ENCODE results near the gene ISLR2.
"Not testable (repeated sequence)": the region's sequence is repeated elsewhere in the genome, so short reads cannot be mapped to it uniquely, and the experiment has no call there.

The ISLR2 gene

DNA sequence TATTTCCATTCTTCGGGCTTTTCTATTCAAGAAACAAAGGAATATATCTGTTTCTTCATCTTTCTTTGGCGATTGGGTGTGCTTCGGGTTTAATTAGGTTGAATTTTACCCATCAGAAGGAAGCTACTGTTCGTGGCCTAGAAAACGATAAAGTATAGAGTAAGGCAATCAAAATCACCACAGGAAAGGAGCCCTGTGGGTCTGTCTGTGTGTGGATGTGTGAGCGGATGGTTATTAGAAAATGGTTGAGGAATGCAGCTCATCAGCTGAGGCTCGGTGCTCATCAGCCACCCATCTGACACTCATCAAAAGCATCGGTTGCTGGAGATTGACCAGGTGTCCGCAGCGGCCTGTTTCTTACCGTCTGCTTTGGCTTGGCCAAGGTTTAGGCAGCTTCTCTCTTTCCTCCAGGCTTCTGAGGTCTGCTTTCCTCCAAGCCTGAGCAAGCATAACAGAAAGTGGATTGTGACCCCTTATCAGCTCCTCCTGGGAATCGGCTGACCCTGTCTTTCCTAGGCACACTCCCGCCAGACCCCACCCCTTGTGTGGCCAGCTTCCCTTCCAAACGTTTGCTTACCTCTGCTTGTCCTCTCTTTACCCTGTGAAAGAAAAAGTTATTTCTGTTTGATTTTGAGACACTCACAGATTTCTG is 25.5 kb downstream of the ISLR2 start:
- DNase-seq (ENCODE audit: insufficient read length, low spot score): no peak
- FAIRE-seq: no peak

DNA sequence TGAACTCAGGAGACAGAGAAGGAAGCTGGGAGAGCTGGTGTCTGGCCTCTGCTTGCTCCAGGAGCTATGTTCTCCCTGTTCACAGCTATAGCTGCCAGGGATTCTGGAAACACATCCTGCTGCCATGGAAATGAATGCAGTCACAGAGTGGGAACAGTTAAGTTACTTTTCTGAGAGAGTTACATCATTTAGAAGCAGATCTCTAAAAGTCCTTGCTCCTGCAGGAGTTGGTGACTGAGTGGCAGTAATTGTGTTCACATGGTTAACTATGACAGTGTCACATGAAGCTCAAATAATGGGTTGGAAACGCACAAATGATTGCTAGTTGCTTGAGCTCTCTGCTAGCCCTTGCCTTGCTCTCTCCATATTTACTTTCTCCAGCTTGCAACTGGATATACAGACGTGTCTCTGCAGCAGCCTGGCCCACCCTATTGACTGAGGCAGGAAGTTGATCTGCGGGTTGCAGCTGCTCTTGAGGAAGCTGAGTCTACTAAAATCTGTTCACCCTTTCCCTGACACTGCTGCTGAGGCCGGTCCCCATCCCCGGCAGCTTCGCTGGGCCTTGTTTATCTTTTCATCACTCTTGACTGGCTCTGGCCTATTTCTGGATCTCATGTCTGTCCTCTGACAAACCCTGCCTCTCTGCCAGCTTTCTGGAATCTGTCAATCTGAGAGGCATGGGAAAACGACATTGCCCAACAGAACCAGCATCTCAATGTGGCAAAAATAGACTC is 26.5 kb downstream of the ISLR2 start:
- no peak for DNase-seq (ENCODE audit: insufficient read length, low spot score)
- FAIRE-seq: no peak

DNA sequence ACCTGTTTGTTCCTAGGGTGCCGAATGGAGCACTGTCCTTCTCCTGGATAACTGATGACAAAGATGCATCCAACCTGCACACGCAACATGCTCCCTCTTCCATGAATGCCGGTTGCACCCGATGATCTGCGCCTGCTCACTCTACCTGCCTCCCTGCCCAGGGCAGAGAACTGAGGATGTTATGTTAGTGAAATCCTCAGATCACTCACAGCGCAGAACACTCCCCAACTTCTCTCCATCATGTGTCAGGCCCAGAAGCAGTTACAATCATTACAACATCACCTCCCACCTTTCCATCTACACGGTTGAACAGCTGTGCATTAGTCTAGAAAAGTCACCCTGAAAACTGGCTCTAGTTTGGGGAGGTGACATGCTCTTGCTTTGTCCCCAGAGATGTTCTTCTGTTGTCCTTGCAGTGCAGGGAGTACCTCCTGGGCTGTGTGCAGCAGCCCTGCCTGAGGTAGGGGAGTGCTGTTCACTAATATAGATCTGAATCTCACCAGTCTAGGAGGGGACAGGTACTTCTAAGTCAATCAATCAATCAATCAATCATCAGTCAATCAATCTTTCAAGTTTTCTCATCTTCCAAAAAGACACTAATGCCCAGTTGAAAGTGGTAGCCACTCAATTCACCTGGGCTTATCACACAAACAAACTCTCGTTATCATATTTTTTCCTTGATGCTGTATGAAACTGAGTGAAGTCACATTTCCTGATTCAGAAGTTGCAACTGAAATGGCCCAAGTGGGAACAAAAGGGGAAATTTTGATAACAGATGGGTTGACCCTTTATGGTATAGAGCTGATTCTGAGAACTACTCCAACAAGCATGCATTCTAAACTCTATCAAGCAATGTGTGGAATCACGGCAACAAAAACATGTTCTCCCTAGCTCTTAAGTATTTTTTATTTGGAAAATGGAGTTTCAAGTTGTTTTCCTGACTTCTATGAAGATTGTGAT is 27.8 kb downstream of the ISLR2 start:
- DNase-seq (ENCODE audit: insufficient read length, low spot score) (no peak), FAIRE-seq (no peak)

DNA sequence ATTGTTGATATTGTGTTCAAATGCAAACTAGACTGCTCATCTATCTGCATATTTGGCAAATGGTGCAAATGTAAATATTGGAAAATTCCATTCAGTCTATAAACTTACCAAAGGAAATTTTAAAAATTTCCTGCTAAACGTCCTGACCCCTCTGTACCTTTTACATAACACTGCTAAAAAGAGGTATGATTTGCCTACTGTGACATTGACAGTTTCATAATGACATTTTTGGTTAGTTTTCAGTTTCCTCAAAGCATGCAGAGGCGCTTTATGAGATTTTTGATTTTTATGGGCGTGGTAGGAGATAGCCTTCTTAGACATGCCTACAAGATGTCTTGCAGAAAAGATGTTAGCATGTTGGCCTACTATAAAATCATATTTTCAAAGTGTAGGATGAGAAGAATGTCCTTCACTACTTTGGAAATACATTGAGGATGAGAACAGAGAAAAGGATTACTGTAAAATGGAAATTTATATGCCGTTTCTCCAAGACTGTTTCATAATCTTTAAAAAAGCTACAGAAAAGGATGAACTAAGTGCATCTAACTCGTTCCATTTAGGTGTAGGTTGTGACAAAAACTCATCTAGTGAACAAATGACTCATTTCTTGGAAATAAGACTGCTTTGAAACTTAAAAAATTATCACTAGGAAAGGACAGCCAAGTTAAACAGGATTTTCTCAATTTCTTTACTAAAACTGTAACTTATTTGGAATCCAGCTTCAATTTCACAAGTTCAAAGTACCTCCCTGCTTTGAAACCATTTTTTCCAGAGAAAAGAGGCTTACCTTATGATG is 28.7 kb downstream of the ISLR2 start:
- no peak for DNase-seq (ENCODE audit: insufficient read length, low spot score)
- FAIRE-seq: no peak

DNA sequence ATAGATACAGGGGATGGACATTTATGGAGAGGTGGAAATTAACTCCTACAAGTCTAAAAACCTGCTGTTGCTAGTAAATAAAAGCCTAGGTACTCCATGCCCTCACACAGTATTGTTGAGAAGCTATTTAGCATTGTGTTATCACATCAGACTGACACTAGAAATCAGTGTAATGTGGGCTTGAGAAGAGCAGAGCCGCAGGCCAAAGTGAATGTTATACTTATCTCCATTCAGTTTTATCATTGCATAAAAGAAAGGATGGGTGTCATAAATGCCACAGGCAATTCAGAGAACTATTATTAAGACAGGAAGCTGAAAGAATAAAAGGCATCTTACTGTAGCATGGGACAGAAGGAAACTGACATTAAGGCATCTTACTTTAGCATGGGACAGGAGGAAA is 29.4 kb downstream of the ISLR2 start:
- DNase-seq (ENCODE audit: insufficient read length, low spot score) (no peak), FAIRE-seq (no peak)

DNA sequence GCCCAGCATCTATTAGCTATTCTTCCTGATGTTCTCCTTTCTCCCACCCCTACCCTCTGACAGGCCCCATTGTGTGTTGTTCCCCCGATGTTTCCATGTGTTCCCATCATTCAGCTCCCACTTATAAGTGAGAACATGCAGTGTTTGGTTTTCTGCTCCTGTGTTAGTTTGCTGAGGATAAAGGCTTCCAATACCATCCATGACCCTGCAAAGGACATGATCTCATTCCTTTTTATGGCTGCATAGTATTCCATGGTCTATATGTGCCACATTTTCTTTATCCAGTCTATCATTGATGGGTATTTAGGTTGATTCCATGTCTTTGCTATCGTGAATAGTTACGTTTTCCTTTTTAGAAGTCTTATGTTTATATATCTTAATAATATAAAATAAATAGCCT is 30.0 kb downstream of the ISLR2 start:
- not testable (repeated sequence) for FAIRE-seq

DNA sequence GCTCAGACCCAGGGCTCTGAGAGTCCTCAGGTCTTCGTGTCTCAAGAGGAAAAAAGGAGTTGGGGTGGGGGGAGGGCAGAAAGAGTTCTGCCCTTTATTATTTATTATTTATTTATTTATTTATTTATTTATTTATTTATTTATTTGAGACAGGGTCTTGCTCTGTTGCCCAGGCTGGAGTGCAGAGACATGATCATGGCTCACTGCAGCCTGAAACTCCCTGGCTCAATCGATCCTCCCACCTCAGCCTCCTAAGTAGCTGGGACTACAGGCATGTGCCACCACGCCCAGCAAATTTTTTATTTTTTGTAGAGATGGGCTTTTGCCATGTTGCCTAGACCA is 31.8 kb downstream of the ISLR2 start:
- not testable (repeated sequence) for FAIRE-seq

More for the DNA sequence above, 30.0 kb downstream of the ISLR2 start:
- not testable (repeated sequence) for DNase-seq (ENCODE audit: insufficient read length, low spot score)

DNA sequence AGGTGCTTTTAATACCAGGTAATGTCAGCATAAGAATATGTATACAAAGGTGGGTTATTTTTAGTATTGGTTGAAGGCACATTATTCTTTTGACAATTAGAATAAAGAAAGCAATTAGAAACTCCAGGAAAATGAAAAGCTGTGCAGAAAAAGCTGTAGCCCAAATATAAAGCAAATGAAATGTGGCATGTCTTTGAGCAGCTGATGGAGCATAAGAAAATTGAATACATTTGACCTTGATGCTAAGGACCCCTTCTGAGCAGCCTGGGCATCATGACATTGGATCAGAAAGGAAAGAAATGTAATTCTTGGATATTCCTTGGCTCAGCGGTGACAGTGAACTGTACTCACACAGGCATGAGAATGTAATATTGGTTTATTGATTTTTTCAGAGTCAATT is 35.1 kb downstream of the ISLR2 start:
- DNase-seq (ENCODE audit: insufficient read length, low spot score): no peak

More for the DNA sequence above, 31.8 kb downstream of the ISLR2 start:
- DNase-seq (ENCODE audit: insufficient read length, low spot score): not testable (repeated sequence)

DNA sequence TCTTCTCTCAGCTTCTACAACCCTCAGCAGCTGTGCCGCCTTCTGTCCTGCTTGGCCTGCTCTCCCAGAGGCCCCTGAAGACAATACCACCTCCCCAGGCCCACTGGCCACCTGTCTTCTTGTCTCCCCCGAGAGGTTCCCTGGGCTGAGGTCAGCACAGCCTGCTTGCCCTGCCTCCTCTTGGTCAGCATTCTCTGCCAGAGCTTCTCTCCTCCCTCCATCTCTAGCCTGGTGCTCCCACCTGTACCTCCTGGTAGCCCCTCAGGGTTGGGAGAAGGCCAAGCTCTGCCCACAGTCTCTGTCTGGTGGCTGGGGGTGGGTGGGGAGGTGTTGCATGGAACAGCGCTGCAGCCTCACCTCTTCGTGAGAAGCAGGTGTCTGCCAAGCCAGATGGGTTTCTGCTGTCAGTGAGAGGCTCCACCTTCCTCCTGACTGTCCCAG is 37.5 kb downstream of the ISLR2 start:
- DNase-seq (ENCODE audit: insufficient read length, low spot score) (no peak), FAIRE-seq (no peak)

More for the DNA sequence above, 35.1 kb downstream of the ISLR2 start:
- no peak for FAIRE-seq

DNA sequence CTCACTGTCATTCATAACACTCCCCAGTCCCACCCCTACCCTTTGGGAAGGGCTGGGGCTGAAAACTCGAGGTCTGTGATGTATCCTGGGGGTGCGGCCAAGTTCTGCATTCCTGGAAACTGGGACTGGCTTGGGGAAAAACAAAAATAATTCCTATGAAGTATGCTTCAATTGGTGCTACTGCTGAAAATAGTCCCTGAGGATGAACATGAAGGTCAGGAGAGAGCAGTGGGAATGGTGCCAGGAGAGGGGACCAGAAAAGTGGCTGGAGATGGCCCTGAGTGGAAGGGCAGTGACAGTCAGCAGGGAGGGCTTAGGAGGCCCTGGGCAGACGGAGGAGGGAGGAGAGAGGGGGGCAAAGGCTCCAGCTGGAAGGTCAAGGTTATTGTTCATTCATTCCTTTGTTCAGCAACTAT is 38.3 kb downstream of the ISLR2 start:
- DNase-seq (ENCODE audit: insufficient read length, low spot score) (no peak), FAIRE-seq (no peak)

DNA sequence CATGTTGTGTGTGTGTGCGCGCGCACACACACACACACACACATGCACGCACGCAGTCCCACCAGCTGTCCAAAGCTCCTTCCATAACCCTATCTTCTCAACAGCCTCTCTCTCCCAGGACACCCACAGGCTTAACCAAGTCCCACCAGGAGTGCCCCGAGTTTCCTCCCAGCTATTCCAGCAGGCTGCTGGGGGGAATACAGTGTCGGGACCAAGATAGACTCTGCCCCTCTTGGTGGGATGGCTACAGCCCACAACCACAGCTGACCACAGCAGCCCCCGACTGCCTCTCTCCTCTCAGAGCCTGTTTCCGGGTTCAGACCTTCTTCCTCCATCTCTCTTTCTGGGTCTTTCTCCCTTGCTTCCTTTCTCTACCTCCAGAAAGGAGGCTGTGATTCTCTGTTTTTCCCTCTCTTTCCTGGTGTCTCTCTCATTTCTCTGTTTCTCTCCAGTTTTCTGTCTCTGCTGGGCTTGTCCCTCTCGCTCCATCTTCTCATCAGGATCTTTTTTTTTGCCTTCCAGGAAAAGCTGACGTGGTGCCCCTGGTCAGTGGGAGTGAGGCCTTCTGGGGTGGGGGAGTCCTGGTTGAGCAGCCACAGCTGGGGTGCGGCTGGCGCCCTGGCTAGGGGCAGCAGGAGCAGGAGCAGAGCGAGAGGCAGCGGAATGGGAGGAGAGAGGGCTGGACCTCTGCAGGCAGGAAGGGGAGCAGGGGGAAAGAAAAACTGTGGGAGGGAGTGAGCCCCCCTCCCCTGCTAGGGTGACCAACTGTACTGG is 39.9 kb downstream of the ISLR2 start:
- no peak for DNase-seq (ENCODE audit: insufficient read length, low spot score)
- FAIRE-seq: no peak

DNA sequence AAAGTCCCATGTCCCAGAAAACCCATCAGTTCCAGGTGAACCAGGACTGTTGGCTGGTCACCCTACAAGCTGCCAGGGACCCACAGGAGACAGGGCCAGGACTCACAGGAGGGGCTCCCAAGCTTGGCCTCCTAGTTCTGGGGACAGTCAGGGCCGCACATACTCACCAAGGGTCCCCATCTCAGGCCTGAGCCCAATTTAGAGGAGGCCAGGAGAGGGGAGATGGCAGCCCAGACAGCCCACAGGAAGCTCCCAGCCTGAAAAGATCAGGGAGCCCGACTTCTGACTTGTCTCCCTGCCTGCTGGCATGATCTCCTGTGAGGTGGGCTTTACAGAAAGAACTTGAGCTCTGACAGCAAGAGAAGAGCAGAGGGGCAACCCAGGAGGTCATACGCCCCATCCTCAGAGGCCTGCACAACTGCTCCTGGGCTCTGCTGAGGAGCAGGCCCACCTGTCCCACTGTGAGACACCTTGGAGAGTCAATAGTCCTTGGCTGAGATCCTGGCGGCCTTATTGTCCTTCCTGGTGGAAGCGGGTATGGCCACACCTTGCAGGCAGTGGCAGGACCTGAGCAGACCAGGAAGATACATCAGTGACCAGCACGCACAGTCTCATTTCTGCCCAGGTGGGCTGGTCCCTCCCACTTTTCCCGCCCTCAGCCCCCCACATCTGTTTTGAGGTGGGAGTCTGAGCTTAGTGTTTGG is 40.6 kb downstream of the ISLR2 start:
- no peak for FAIRE-seq

DNA sequence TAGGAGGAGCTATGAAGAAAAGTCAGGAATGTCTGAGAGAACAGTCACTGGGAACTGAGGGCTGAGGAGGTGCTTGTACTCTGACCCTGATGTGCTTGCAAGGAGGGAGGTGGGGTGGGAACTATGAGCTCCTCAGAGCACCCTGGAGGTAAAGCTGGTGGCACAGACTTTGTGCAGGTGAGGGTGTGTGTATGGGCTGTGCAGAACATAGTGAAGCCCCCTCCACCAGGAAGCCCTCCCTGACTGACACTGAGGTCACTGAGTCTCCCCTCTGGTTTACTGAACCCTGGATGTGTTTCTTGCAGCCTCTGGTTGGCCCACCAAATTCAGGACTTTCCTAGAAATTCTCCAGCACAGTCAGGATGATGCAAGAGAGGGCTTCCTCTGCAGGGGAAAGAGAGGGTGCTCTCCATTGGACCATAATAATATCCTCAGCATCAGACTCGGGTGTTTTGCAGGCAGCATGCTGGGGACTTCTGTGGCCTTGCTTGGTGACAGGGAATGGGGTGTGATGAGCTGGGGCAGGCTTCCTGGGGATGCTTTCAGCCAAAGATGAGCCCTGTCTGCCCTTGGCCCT is 41.7 kb downstream of the ISLR2 start:
- DNase-seq (ENCODE audit: insufficient read length, low spot score): no peak
- FAIRE-seq: no peak

More for the DNA sequence above, 40.6 kb downstream of the ISLR2 start:
- DNase-seq (ENCODE audit: insufficient read length, low spot score): no peak

DNA sequence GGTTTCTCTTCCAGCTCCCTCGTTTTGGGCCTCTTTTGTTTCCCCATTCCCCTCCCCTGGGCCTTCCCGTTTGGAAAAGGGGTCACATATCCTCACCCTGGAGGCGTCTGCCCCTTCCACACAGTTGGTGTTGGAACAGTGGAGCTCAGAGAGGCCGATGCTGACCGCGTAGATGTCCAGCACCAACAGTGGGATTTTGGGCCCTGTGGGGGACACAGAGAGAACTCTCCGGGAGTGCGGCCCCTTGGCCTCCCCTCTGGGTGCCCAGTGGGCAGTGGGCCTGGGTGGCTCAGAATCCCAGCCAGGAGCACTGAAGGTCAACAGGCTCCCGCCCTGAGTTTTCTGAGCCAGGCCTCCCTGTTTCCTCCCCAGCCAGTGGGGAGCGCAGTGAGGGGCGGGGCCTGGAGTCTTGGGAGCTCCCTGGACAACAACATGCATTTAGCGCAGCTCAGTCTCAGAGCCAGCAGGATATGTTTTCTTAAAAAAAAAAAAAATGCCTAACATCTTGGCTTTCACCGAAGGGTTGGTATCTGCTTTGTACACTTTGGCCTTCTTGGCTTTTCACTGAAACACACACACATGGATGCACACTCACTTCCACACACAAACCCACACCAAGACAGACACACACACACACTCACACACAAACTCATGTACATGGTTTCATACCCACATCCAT is 42.5 kb downstream of the ISLR2 start:
- FAIRE-seq: no peak
- no peak for DNase-seq (ENCODE audit: insufficient read length, low spot score)

DNA sequence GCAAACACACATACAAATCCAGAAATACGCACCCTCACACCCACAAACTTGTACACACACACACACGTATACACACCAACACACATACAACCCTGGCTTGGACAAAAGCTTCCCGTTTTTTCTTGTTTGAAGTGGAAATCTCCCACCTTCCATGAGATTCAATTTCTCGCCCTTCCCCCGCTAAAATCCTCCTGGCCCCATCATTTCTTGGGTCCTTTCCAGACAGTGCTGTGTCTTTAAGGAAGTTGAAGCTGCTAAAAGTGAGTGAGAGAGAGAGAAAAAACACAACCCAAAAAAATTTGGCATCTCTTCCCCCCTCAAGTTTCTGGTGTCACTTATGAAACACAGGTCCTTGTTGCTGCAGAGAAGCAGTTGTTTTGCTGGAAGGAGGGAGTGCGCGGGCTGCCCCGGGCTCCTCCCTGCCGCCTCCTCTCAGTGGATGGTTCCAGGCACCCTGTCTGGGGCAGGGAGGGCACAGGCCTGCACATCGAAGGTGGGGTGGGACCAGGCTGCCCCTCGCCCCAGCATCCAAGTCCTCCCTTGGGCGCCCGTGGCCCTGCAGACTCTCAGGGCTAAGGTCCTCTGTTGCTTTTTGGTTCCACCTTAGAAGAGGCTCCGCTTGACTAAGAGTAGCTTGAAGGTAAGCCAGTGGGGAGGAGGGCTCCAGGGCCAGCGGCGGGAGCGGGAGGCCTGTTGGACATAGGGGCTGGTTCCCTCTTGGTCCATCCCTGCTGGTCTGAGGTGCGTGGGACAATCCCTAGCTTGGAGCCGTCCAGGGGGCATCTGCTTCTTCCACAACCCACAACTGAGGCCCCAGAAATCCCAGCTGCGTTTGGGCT is 43.2 kb downstream of the ISLR2 start, which contains the start of gene ISLR:
Gene ISLR, plus strand, starts transcription at position 331 of the 839 bp plus-strand sequence. CDS start 1,149 bp downstream, outside the sequence.
- FAIRE-seq (no peak), DNase-seq (ENCODE audit: insufficient read length, low spot score) (no peak)

DNA sequence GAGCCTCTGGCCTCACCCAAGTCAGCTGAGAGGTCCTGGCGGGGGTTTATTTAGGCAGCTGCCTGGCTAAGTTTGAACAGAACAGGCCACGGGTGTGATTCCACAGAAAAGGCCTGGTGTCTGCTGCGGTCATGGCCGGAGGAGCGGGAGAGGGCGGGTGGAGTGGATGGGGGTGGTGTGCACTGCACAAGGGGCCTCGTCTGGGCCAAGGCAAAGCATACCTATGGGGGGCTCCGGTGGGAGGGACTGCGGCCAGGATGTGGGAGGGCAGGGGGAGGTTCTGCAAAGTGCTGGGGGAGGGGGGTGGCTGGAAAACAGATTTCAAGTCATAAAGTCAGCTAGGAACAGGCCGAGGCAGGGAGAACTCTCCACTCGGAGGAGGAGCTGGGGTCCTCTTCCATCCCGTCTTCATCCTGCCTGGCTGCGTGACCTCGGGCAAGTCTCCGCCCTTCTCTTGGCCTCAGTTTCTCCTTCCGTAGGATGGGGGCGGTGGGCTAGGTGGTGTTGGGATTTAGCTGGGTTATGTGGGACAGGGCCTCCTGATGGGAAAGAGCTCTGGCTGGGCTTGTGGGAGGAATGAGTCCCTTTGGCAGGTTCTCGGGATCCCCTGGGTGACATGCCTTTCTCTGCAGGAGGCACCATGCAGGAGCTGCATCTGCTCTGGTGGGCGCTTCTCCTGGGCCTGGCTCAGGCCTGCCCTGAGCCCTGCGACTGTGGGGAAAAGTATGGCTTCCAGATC is 44.0 kb downstream of the ISLR2 start:
- DNase-seq (ENCODE audit: insufficient read length, low spot score) (no peak), FAIRE-seq (no peak)

DNA sequence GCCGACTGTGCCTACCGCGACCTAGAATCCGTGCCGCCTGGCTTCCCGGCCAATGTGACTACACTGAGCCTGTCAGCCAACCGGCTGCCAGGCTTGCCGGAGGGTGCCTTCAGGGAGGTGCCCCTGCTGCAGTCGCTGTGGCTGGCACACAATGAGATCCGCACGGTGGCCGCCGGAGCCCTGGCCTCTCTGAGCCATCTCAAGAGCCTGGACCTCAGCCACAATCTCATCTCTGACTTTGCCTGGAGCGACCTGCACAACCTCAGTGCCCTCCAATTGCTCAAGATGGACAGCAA is 44.5 kb downstream of the ISLR2 start:
- no peak for DNase-seq (ENCODE audit: insufficient read length, low spot score)
- FAIRE-seq: no peak

All from HTR-8/SVneo (cell line).